Muscle layer of colon (tissue), 2 donors: Measurements from ENCODE around the gene GPX7.
"Not testable (repeated sequence)": the region's sequence is repeated elsewhere in the genome, so short reads cannot be mapped to it uniquely, and the experiment has no call there.

Experiments used
- H3K27ac ChIP-seq: one replicate; pipeline ENCODE4 v1.7.0; 2013; ENCODE audit warnings: low read depth, mild to moderate bottlenecking, low read length, moderate library complexity
- H3K27me3 ChIP-seq, 2 donors: one replicate each; pipeline ENCODE4 v1.7.0; 2013; ENCODE audit warnings: low read length in 2 of 2, mild to moderate bottlenecking in 2 of 2; ENCODE audit not compliant: insufficient read depth in 2 of 2, control insufficient read depth in 1 of 2
- H3K36me3 ChIP-seq: one replicate; pipeline ENCODE4 v1.7.0; 2013; ENCODE audit warnings: mild to moderate bottlenecking, low read length; ENCODE audit not compliant: insufficient read depth
- H3K4me1 ChIP-seq: one replicate; pipeline ENCODE4 v1.7.0; 2013; ENCODE audit warnings: mild to moderate bottlenecking, low read length; ENCODE audit not compliant: insufficient read depth
- H3K4me3 ChIP-seq, 2 donors: one replicate each; pipeline ENCODE4 v1.7.0; 2013; ENCODE audit warnings: low read length in 2 of 2, low read depth in 1 of 2, mild to moderate bottlenecking in 1 of 2, moderate library complexity in 1 of 2
- H3K9ac ChIP-seq: one replicate; pipeline ENCODE4 v1.7.0; 2013; ENCODE audit warnings: low read length
- H3K9me3 ChIP-seq: one replicate; pipeline ENCODE4 v1.7.0; 2013; ENCODE audit warnings: mild to moderate bottlenecking, low read length
- donor health status: abdominal sarcoma.
- donor health status: Adenocarcinoma of cecum.

The GPX7 gene

DNA sequence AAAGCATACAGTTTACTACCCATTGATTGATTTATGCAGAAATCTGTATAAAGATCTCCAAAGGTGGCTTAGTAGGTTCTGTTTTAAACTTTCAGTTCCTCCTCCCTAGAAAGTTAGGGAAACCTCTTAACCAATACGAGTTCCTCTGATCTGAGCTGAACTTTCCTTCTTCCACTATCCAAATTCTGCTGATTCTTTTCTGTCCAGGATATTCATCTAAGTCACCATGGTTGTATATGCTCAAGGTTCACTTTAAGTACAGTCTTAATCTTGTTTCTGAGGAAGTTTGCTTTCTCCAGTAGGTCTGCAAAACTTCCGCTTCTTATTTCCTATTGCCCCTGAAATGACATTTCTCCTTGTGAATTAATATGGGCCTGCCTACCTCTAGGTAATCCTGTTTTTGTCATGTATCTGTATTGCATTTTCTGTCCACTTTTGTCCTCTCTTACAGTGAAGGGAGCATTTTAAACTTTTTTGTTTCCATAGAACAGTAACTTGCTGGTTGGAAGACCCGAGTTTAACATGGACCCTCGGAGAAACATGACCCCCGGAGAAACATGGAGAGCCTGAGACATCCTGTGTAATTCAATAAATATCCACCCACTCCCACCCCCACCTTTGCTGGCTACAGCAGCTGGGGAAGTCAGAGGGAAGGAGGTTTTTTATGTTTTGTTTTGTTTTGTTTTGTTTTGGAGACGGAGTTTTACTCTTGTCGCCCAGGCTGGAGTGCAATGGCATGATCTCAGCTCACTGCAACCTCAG is 32.5 kb upstream of the GPX7 start:
- H3K27ac ChIP-seq, result no peak overlapping the region
- H3K9ac ChIP-seq, result no peak overlapping the region
- no peaks in the 10 kb centered on the region for H3K9me3 ChIP-seq
- H3K4me1 ChIP-seq, result peaks cover 11% of the 10 kb centered on the region
- H3K4me3 ChIP-seq, result no peak overlapping the region
- H3K27me3 ChIP-seq, result no peaks in the 10 kb centered on the region
- H3K36me3 ChIP-seq, result no peaks in the 10 kb centered on the region

GRCh38 chr1:52571783-52572182 is 30.4 kb upstream of the GPX7 start:
- H3K9me3 ChIP-seq, result no peaks in the 10 kb centered on the region
- no peak overlapping the region for H3K9ac ChIP-seq
- H3K4me3 ChIP-seq, result no peak overlapping the region
- no peak overlapping the region for H3K27ac ChIP-seq
- peaks cover 14% of the 10 kb centered on the region for H3K4me1 ChIP-seq
- H3K36me3 ChIP-seq, result no peaks in the 10 kb centered on the region
- no peaks in the 10 kb centered on the region for H3K27me3 ChIP-seq

GRCh38 chr1:52572387-52572786 is 29.8 kb upstream of the GPX7 start:
- no peak overlapping the region for H3K4me3 ChIP-seq
- no peak overlapping the region for H3K27ac ChIP-seq
- H3K27me3 ChIP-seq, result no peaks in the 10 kb centered on the region
- no peaks in the 10 kb centered on the region for H3K36me3 ChIP-seq
- peaks cover 14% of the 10 kb centered on the region for H3K4me1 ChIP-seq
- no peaks in the 10 kb centered on the region for H3K9me3 ChIP-seq
- no peak overlapping the region for H3K9ac ChIP-seq

DNA sequence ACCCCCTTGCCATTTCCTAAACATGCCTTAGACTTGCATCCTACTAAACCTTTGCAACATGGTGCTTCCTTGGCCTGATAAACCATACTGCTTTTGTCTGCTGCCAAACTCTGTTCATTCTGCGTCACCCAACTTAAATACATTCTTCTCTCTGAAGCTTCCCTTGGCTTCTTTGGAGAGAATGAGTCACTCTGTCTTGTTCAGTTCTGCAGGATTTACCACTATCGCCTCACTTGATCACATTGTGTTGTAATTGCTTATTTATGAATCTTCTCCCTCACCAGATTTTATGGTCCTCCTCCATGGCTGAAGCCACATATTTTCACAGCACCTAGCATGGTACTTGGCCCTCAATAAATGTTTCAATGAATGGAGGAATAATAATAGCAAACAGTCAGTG is 27.6 kb upstream of the GPX7 start:
- Histone ChIP-seq H3K4me1 (peaks cover 9% of the 10 kb centered on the region), H3K27ac (peak overlapping the region; percentile 48), H3K27me3 (no peaks in the 10 kb centered on the region), H3K4me3 (no peak overlapping the region), H3K9ac (no peak overlapping the region), H3K9me3 (no peaks in the 10 kb centered on the region), H3K36me3 (no peaks in the 10 kb centered on the region)

DNA sequence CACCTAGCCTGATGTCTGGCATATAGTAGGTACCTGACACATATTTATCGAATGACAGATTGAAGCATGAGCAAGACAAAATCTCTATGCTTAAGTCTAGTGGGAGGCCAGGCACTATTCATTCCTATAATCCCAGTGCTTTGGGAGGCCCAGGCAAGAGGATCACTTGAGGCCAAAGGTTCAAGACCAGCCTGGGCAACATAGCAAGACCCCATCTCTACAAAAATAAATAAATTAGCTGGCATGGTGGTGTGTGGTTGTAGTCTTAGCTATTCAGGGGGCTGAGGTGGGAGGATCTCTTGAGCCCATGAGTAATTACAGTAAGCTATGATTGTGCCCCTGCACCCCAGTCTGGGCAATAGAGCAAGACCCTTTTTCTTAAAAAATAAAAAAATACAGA is 26.1 kb upstream of the GPX7 start:
- Histone ChIP-seq H3K4me3 (no peak overlapping the region), H3K9ac (no peak overlapping the region), H3K27me3 (no peaks in the 10 kb centered on the region), H3K4me1 (peaks cover 9% of the 10 kb centered on the region), H3K36me3 (no peaks in the 10 kb centered on the region), H3K9me3 (no peaks in the 10 kb centered on the region), H3K27ac (no peak overlapping the region)

GRCh38 chr1:52578066-52578465 is 24.1 kb upstream of the GPX7 start:
- not testable (repeated sequence) for H3K27me3 ChIP-seq, H3K9ac ChIP-seq, H3K36me3 ChIP-seq, H3K9me3 ChIP-seq, H3K4me3 ChIP-seq, H3K27ac ChIP-seq, H3K4me1 ChIP-seq

- Histone ChIP-seq H3K9me3 (no peaks in the 10 kb centered on the region), H3K27me3 (no peaks in the 10 kb centered on the region), H3K4me1 (peaks cover 6% of the 10 kb centered on the region), H3K27ac (no peak overlapping the region), H3K36me3 (no peaks in the 10 kb centered on the region), H3K4me3 (no peak overlapping the region), H3K9ac (no peak overlapping the region)
These were observed 22.8 kb upstream of the GPX7 start for GRCh38 chr1:52579415-52579814.

DNA sequence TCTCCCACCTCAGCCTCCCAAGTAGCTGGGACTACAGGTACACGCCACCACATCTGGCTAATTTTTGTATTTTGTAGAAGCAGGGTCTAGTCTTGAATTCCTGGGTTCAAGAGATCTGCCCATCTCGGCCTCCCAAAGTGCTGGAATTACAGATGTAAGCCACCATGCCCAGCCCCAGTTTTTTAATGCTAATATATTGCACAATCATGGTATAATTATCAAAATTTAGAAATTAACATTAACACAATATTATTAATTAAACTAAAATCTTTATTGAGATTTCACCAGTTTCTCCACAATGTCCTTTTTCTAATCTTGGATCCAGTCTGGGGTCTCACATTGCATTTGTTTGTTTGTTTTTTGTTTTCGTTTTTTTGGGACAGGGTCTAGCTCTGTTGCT is 21.9 kb upstream of the GPX7 start:
- Histone ChIP-seq H3K27ac (no peak overlapping the region), H3K4me3 (no peak overlapping the region), H3K4me1 (no peaks in the 10 kb centered on the region), H3K9me3 (no peaks in the 10 kb centered on the region), H3K27me3 (no peaks in the 10 kb centered on the region), H3K9ac (no peak overlapping the region), H3K36me3 (no peaks in the 10 kb centered on the region)

GRCh38 chr1:52582116-52582696 is 20.0 kb upstream of the GPX7 start:
- H3K27me3 ChIP-seq, result no peaks in the 10 kb centered on the region
- no peak overlapping the region for H3K4me3 ChIP-seq

GRCh38 chr1:52585474-52585873 is 16.7 kb upstream of the GPX7 start:
- Histone ChIP-seq H3K4me1 (no peaks in the 10 kb centered on the region), H3K27me3 (no peaks in the 10 kb centered on the region), H3K9me3 (no peaks in the 10 kb centered on the region), H3K36me3 (no peaks in the 10 kb centered on the region), H3K27ac (no peak overlapping the region), H3K4me3 (no peak overlapping the region), H3K9ac (no peak overlapping the region)

More at GRCh38 chr1:52582116-52582696, 20.0 kb upstream of the GPX7 start:
- Histone ChIP-seq H3K36me3 (no peaks in the 10 kb centered on the region), H3K27ac (no peak overlapping the region), H3K4me1 (no peaks in the 10 kb centered on the region), H3K9me3 (no peaks in the 10 kb centered on the region), H3K9ac (no peak overlapping the region)

DNA sequence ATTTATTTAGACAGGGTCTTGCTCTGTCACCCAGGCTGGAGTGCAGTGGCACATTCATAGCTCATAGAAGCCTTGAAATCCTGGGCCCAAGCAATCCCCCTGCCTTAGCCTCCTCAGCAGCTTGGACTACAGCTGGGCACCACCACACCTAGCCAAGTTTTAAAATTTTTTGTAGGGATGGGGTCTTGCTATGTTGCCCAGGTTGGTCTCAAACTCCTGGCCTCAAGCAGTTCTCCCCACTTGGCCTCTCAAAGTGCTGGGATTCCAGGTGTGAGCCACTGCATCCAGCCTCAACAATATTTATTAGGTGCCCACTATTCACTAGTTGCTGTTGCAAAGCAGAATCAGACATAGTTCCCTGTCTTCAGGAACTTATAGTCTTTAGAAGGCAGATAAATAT is 14.1 kb upstream of the GPX7 start:
- Histone ChIP-seq H3K36me3 (no peaks in the 10 kb centered on the region), H3K27me3 (no peaks in the 10 kb centered on the region), H3K9me3 (no peaks in the 10 kb centered on the region), H3K27ac (no peak overlapping the region), H3K4me1 (no peaks in the 10 kb centered on the region), H3K4me3 (no peak overlapping the region), H3K9ac (no peak overlapping the region)

DNA sequence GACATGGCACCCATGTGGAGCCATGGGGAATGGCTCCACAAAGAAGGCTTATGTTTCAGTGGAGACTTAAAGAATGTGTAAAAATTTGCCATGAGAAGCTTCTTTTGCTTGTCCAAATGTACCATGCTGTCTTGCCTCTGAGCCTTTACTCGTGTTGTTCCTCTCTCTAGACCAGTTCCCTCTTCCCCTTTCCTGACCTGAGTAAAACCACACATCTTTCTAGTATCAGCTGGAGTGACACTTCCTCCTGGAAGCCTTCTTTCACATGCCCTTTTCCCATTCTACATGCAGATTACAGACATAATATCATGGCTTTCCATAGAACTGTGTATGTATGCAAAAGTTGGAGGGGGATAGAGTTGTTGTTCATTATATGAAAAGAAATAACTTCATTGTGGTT is 13.6 kb upstream of the GPX7 start:
- H3K36me3 ChIP-seq, result no peaks in the 10 kb centered on the region

More for the DNA sequence above, 13.6 kb upstream of the GPX7 start:
- no peak overlapping the region for H3K27ac ChIP-seq
- no peaks in the 10 kb centered on the region for H3K9me3 ChIP-seq
- H3K9ac ChIP-seq, result no peak overlapping the region
- no peaks in the 10 kb centered on the region for H3K27me3 ChIP-seq
- H3K4me3 ChIP-seq, result no peak overlapping the region
- H3K4me1 ChIP-seq, result no peaks in the 10 kb centered on the region
